Measurements from ENCODE around the gene DIAPH3. TPM values are rescaled to one million over a fixed set of nuclear protein-coding genes. Genes with fewer than 3 reads are reported as not detected.

Gene DIAPH3
- total and polyA plus RNA-seq, 2 donors (not counting 1 experiment from before 2014, with no cell fraction given) = 0.03 to 0.10 TPM

DNA sequence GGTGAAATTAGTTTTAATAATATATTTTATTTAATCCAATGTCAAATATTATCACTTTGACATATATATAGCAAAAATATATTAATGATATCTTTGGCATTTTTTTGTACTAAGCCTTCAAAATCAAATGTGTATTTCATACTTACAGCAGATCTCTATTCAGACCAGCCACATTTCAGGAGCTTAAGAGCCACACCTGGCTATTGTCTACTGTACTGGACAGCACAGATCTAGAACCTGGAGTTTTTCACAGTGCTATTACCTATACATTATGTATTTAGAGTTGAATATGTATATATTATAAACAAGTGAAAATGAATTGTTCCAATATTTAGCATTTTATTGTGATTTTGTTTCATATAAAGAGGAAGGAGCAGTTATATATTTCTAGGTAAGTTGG, 486.3 kb downstream of the DIAPH3 start:
- no peak for ATAC-seq (ENCODE audit: low read depth)
- Mint-ChIP-seq H3K4me1 (peaks cover 6% of the 10 kb centered on the region), H3K27ac (no peak overlapping the region), H3K4me3 (no peak overlapping the region), H3K9me3 (ENCODE audit: insufficient read depth) (no peaks in the 10 kb centered on the region), H3K27me3 (no peaks in the 10 kb centered on the region)
- no peak overlapping the region for H3K4me2 ChIP-seq (replicated peaks; ENCODE audit: low read depth, low read length, poor library complexity, severe bottlenecking)
- H3K4me1 ChIP-seq (ENCODE audit: control insufficient read depth in 2 of 2, insufficient read depth in 2 of 2, low read length in 2 of 2) = no peaks in the 10 kb centered on the region
- H3K27me3 ChIP-seq (replicated peaks in 1 of 4; ENCODE audit: control extremely low read depth in 1 of 4, control insufficient read depth in 3 of 4, insufficient read depth in 4 of 4, low read length in 3 of 4) = no peaks in the 10 kb centered on the region
- intact Hi-C loops (cut with micrococcal nuclease) = no loop called here
- H3K79me2 ChIP-seq (ENCODE audit: control insufficient read depth, insufficient read depth, low read length) = no peaks in the 10 kb centered on the region
- POLR2A ChIA-PET = no interaction called here
- DNase-seq = no peak
- TF ChIP-seq EZH2 (IDR thresholded peaks at IDR 0.05; ENCODE audit: borderline replicate concordance, insufficient read depth, low read depth, low read length, poor library complexity, severe bottlenecking) = no peak
- TF ChIP-seq, protein P1, sequence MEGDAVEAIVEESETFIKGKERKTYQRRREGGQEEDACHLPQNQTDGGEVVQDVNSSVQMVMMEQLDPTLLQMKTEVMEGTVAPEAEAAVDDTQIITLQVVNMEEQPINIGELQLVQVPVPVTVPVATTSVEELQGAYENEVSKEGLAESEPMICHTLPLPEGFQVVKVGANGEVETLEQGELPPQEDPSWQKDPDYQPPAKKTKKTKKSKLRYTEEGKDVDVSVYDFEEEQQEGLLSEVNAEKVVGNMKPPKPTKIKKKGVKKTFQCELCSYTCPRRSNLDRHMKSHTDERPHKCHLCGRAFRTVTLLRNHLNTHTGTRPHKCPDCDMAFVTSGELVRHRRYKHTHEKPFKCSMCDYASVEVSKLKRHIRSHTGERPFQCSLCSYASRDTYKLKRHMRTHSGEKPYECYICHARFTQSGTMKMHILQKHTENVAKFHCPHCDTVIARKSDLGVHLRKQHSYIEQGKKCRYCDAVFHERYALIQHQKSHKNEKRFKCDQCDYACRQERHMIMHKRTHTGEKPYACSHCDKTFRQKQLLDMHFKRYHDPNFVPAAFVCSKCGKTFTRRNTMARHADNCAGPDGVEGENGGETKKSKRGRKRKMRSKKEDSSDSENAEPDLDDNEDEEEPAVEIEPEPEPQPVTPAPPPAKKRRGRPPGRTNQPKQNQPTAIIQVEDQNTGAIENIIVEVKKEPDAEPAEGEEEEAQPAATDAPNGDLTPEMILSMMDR (IDR thresholded peaks at IDR 0.05) = no peak
- H3K9me3 ChIP-seq (ENCODE audit: control extremely low read depth in 1 of 3, control insufficient read depth in 2 of 3, insufficient read depth in 1 of 3, low read length in 2 of 3) = no peaks in the 10 kb centered on the region
- no peak overlapping the region for H3K4me3 ChIP-seq (ENCODE audit: control extremely low read depth in 1 of 5, extremely low read depth in 1 of 5, insufficient read depth in 1 of 5, low read depth in 2 of 5, low read length in 4 of 5)
- no peak overlapping the region for H2AFZ ChIP-seq (ENCODE audit: insufficient read depth, low read depth, low read length, poor library complexity, severe bottlenecking)
- no peaks in the 10 kb centered on the region for H3K36me3 ChIP-seq (replicated peaks in 1 of 2; ENCODE audit: control extremely low read depth in 1 of 2, control insufficient read depth in 1 of 2, extremely low read depth in 1 of 2, insufficient read depth in 2 of 2, low read length in 1 of 2)
- no peaks in the 10 kb centered on the region for H4K20me1 ChIP-seq (ENCODE audit: control insufficient read depth, insufficient read depth, low read length, poor library complexity, severe bottlenecking)
- H3K27ac ChIP-seq (ENCODE audit: low read length in 2 of 2) = no peak overlapping the region
- CTCF ChIA-PET = interaction anchor here (0.8 to 1.8 kb wide), 2 partner anchors 11 to 754 kb away, joined by 3 to 4 read pairs; no protein-coding TSS in a partner anchor
- no peak overlapping the region for H3K9ac ChIP-seq (ENCODE audit: low read length)

DNA sequence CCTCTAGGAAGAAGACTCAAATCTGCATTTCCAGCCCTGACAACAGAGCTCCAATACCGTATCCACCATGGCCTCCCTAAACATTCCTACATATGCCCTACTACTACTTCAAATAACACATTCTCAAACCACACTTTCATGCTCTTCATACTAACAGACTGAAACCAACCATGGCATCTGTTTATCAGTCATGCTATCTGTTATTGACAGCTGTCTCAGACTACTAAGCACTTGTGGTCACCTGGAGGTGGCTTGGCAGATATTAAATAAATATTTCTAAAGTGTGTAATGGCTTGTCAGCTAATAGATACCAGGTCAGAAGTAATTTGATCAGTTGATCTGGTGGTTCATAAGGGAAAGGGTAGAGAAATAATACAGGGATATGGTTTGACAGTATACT, 489.1 kb downstream of the DIAPH3 start:
- Mint-ChIP-seq H3K27ac (no peak overlapping the region), H3K4me1 (peaks cover 10% of the 10 kb centered on the region), H3K9me3 (ENCODE audit: insufficient read depth) (no peaks in the 10 kb centered on the region), H3K27me3 (no peaks in the 10 kb centered on the region), H3K4me3 (no peak overlapping the region)
- Histone ChIP-seq H3K4me3 (ENCODE audit: control extremely low read depth in 1 of 5, extremely low read depth in 1 of 5, insufficient read depth in 1 of 5, low read depth in 2 of 5, low read length in 4 of 5) (no peak overlapping the region), H3K9me3 (ENCODE audit: control extremely low read depth in 1 of 3, control insufficient read depth in 2 of 3, insufficient read depth in 1 of 3, low read length in 2 of 3) (no peaks in the 10 kb centered on the region), H3K9ac (ENCODE audit: low read length) (no peak overlapping the region), H3K36me3 (replicated peaks in 1 of 2; ENCODE audit: control extremely low read depth in 1 of 2, control insufficient read depth in 1 of 2, extremely low read depth in 1 of 2, insufficient read depth in 2 of 2, low read length in 1 of 2) (no peaks in the 10 kb centered on the region), H2AFZ (ENCODE audit: insufficient read depth, low read depth, low read length, poor library complexity, severe bottlenecking) (no peak overlapping the region), H3K27me3 (replicated peaks in 1 of 4; ENCODE audit: control extremely low read depth in 1 of 4, control insufficient read depth in 3 of 4, insufficient read depth in 4 of 4, low read length in 3 of 4) (no peaks in the 10 kb centered on the region), H4K20me1 (ENCODE audit: control insufficient read depth, insufficient read depth, low read length, poor library complexity, severe bottlenecking) (no peaks in the 10 kb centered on the region), H3K27ac (ENCODE audit: low read length in 2 of 2) (no peak overlapping the region), H3K4me1 (ENCODE audit: control insufficient read depth in 2 of 2, insufficient read depth in 2 of 2, low read length in 2 of 2) (no peaks in the 10 kb centered on the region), H3K79me2 (ENCODE audit: control insufficient read depth, insufficient read depth, low read length) (no peaks in the 10 kb centered on the region), H3K4me2 (replicated peaks; ENCODE audit: low read depth, low read length, poor library complexity, severe bottlenecking) (no peak overlapping the region)
- no peak for ATAC-seq (ENCODE audit: low read depth)
- no peak for TF ChIP-seq EZH2 (IDR thresholded peaks at IDR 0.05; ENCODE audit: borderline replicate concordance, insufficient read depth, low read depth, low read length, poor library complexity, severe bottlenecking)
- TF ChIP-seq, protein P1 (IDR thresholded peaks at IDR 0.05) = no peak
- 89% methylated on average over 1 of the region's 1 CpG for WGBS (ENCODE audit: insufficient coverage)
- intact Hi-C loops (cut with micrococcal nuclease) = no loop called here
- CTCF ChIA-PET = interaction anchor here (1.6 to 1.8 kb wide), 2 partner anchors 9 to 757 kb away, joined by 3 to 4 read pairs; no protein-coding TSS in a partner anchor
- no peak for DNase-seq
- POLR2A ChIA-PET = no interaction called here
